ENCODE measurements around the gene MRPS25.
"Not testable (repeated sequence)": the region's sequence is repeated elsewhere in the genome, so short reads cannot be mapped to it uniquely, and the experiment has no call there.

Gene MRPS25

DNA sequence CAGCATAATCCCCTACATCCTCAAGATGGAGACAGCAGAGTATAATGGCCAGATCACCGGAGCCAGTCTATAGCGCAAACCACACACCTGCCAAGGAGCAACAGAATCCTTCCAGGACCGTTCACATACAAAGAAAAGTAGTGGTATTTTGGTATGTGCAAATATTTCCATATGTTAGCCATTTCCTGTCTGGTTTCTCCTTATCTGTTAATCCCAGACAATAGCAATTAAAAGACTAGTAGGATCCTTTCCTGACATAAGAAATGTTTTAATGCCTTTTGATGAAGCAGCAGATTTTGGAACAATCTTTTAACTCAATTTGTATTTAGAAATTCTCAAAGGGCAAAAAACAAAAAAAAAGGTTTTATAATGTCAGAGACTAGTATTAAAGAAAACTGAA lies 22.2 kb downstream of the MRPS25 start:
- DNase-seq, result no peak

DNA sequence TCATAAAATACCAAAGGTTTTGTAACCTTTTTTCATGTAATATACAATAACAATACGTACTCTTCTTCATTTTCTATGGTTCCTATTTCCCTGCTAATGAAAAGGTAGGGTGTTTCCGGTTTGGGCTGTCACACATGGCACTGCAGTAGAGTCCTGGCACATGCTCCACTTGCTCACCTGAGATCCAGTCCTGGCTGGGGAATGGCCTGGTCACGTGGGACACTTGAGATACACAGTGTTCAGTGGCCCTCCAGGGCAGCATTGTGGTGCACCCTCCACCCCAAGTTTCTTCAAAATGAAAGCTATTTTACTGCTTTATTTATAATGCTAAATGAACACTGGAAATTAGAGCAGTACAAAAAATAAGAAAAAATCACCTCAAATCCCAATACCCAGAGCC lies 23.2 kb downstream of the MRPS25 start:
- DNase-seq, result no peak

GRCh38 chr3:15040844-15041243 lies 24.3 kb downstream of the MRPS25 start:
- DNase-seq, result no peak

DNA sequence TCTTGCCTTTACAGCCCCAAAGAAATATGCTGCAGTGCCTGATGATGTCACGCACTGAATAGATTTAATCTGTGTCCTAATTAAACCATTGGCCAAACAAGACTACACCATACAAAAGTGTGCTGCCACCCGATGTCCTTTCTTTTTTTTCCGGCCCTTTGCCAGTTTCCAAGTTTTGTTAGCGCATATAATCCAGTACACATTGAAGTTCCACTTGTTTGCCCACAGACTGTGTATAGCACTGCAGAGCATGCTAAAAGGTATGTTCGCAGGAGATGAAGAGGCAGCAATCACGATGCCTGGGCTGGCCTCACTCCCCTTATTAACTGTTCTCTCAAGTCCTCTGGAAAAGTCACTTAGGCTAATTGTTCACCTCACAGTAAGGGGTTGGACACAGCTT lies 26.8 kb downstream of the MRPS25 start:
- DNase-seq, result no peak

DNA sequence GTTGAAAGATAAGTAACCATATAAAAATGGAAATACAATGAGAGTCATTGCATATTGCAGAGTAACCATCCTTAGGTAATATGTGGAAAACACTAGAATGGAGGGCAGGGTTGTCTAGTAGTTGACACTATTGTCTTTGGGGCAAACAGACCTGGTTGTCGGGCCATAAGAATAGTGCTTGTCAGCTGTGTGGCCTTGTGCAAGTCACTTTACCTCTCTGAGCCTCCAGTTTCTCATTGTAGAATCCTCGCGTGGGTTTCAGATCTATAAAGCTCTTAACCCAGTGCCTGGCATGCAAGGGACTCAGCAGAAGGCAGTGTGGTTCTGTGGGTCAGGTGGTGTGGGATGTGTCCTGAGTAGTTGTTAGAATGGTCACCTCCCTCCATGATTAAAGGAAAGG lies 32.0 kb downstream of the MRPS25 start:
- no peak for DNase-seq

GRCh38 chr3:15032650-15033049 lies 32.5 kb downstream of the MRPS25 start:
- DNase-seq, result no peak

- no peak for DNase-seq
Measured at GRCh38 chr3:15029625-15030024, 35.5 kb downstream of the MRPS25 start.

GRCh38 chr3:15023719-15024118 lies 41.4 kb downstream of the MRPS25 start:
- DNase-seq, result no peak

DNA sequence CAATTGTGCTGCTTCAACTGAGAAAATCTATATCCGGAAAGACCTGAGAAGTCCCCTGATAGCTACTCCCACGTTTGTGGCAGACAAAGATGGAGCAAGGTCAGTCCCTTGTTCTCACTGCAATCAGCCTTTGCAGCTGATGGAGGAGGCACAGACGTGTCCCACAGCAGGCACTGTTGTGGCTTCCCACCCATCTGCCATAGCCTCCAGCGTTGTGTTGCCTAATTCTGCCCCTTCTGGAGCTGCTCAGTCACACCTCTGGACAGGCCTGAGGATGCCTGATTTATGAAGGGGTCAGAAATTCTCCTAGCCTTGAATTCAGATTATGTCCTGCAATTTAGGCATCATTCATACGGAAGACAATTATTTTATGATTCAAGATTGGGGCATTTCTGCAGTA lies 41.9 kb downstream of the MRPS25 start:
- no peak for DNase-seq

- DNase-seq, result no peak
Measured at GRCh38 chr3:15017191-15017590, 47.9 kb downstream of the MRPS25 start.

DNA sequence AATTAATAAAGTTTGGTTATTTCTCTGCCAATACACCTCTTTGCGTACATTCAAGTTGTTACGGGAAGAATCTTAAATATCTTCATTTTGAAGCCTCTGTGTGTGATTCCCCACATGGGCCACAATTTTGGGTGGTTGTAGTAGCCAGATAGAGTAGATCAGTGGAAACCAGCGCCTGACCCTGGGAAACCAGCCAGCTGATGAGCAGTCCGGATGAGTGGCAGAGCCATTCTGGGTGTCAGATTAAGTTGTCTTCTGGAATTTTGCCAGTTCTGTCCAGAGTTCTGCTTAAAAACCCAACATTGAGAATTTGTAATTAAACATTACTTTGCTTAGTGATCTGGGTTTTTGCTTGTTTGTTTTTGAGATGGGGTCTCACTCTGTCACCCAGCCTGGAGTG lies 49.7 kb downstream of the MRPS25 start:
- no peak for DNase-seq

DNA sequence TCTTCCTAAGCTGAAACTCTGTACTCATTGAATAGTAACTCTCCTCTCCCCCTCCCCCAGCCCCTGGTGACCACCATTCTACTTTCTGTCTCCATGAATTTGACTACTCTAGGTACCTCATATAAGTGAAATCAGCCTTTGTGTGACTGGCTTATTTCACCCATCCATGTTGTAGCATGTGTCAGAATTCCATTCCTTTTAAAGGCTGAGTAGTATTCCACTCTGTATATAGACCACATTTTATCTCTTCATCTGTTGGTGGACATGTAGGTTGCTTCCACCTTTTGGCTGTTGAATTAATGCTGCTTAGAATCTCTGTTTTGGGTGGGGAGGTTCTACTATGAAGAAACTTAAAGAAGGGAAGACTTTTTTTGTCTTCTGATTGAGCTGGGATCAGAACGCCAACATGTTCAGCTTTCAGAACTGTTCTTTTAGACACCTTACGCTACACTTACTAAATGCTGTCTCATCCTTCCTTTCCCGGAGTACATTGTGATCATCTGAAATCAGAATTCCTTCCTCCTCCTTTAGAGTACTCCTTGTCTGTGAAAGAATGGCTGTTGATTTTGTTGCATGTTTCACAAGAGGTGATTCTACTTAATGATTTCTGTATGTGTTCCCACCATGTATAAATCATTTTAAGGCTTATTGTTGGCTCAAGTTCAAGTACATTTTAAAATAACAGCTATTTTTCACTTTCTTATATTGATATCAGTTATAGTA lies 50.3 kb downstream of the MRPS25 start:
- DNase-seq, result no peak

GRCh38 chr3:15011174-15011573 lies 53.9 kb downstream of the MRPS25 start:
- no peak for DNase-seq

DNA sequence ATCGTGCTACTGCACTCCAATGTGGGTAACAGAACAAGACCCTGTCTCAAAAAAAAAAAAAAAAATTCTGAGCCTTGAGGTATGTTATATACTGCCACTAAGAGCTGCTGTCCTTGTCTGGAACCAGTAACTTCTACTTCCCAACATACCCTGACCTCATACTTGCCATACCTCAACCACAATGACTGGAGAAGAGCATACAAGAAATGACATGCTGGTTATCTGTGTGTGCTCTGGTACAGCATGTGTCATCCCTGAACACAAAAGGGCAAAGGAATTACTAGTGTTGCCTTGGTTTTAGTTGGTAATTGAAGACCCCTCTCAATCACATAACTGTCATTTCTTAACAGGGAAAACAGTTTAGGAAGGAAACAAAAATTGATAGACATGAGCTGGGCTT lies 54.5 kb downstream of the MRPS25 start:
- no peak for DNase-seq

GRCh38 chr3:15009167-15009566 lies 55.9 kb downstream of the MRPS25 start:
- no peak for DNase-seq

DNA sequence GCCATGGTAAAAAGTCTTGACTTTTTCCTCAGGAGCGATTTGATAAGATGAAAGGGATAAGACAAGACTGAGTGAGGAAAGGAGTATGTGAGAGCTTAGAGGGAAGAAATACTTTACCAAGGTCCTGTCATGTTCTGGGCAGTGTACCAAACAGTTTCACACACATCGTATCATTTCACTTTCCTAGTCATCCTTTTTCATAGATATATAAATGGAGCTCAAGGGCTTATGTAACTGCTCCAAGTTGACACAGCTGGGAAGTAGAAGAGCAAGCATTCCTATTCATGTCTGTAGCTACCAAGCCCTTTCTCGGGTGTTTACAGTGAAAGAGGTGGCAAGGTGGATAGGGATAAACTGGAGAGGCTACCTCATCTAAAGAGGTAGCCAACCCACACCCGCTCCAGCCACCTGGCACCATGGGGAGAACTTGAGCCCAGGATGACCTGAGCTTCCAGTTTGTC lies 57.4 kb downstream of the MRPS25 start:
- no peak for DNase-seq

- DNase-seq, result not testable (repeated sequence)
Measured at GRCh38 chr3:14999182-14999581, 65.9 kb downstream of the MRPS25 start.

Measured in midbrain (tissue), 1 donor.